IMR-90 (cell line): ENCODE data around the gene CHDH. TPM values are rescaled to one million over a fixed set of nuclear protein-coding genes. Genes with fewer than 3 reads are reported as not detected.

ENCODE experiments used
- ATAC-seq: fragments of 200-7000 bp; cut with Tn5 transposase; 2 replicates; pipeline ENCODE4 v1.9.1; 2020; ENCODE audit warnings: low read depth, mild to moderate bottlenecking, moderate library complexity
- BruUV-seq: library from RNA; stranded (reverse); fragments of 400-500 nt; replicated peaks from 2 replicates; lab custom pipeline; 2021; lab: Mats Ljungman, UMichigan
- CTCF ChIA-PET: fragments of 300-600 bp; formaldehyde crosslinking; extraction: SDS; loops from one replicate; lab custom pipeline; 2021; ENCODE audit warnings: antibody characterized with exemption; lab: Yijun Ruan, JAX
- POLR2A ChIA-PET: fragments of 300-600 bp; sonication (Branson Sonifier 250); formaldehyde crosslinking; loops from one replicate; lab custom pipeline; 2022; ENCODE audit warnings: antibody characterized with exemption; ENCODE audit not compliant: unreplicated experiment; lab: Charles Lee
- DNase-seq: peaks from one replicate; pipeline ENCODE4 v3.0.0; 2013
- H2AFZ ChIP-seq: replicated peaks from 2 replicates; pipeline ENCODE3; 2013; ENCODE audit warnings: low read length, mild to moderate bottlenecking; ENCODE audit not compliant: poor library complexity
- H2AK5ac ChIP-seq: 2 replicates; pipeline ENCODE4 v1.6.1; 2013; ENCODE audit warnings: low read depth, low read length, inconsistent platforms
- H2AK9ac ChIP-seq: replicated peaks from 2 replicates; pipeline ENCODE3; 2013; ENCODE audit warnings: mild to moderate bottlenecking, low read depth, low read length, moderate library complexity; ENCODE audit not compliant: poor library complexity
- H2BK120ac ChIP-seq: 2 replicates; pipeline ENCODE4 v1.6.1; 2013; ENCODE audit warnings: low read depth, low read length, inconsistent platforms
- H2BK15ac ChIP-seq: 3 replicates; pipeline ENCODE4 v1.6.1; 2013; ENCODE audit warnings: low read depth, low read length, inconsistent platforms
- H2BK20ac ChIP-seq: 2 replicates; pipeline ENCODE4 v1.6.1; 2013; ENCODE audit warnings: low read depth, mild to moderate bottlenecking, inconsistent platforms, low read length, moderate library complexity
- H2BK5ac ChIP-seq: 2 replicates; pipeline ENCODE4 v1.6.1; 2013; ENCODE audit warnings: mild to moderate bottlenecking, low read depth, low read length, inconsistent platforms; ENCODE audit not compliant: poor library complexity, severe bottlenecking
- H3K14ac ChIP-seq: replicated peaks from 2 replicates; pipeline ENCODE4 v1.6.1; 2013; ENCODE audit warnings: low read depth, low read length, inconsistent platforms
- H3K18ac ChIP-seq: 2 replicates; pipeline ENCODE4 v1.6.1; 2013; ENCODE audit warnings: low read depth, low read length, control low read depth
- H3K23ac ChIP-seq: 2 replicates; pipeline ENCODE4 v1.6.1; 2013; ENCODE audit warnings: low read depth, low read length, inconsistent platforms
- H3K27ac ChIP-seq: 2 replicates; pipeline ENCODE4 v1.5.1; 2013; ENCODE audit warnings: mild to moderate bottlenecking, control low read depth, low read length; ENCODE audit not compliant: insufficient read depth
- H3K27me3 ChIP-seq: 2 replicates; pipeline ENCODE4 v1.6.1; 2013; ENCODE audit warnings: low read length; ENCODE audit not compliant: control insufficient read depth, insufficient read depth
- H3K36me3 ChIP-seq: 2 replicates; pipeline ENCODE4 v1.6.1; 2013; ENCODE audit warnings: low read length, mixed read lengths; ENCODE audit not compliant: control insufficient read depth, insufficient read depth
- H3K4ac ChIP-seq: 2 replicates; pipeline ENCODE4 v1.6.1; 2013; ENCODE audit warnings: low read depth, low read length, inconsistent platforms
- H3K4me1 ChIP-seq: 2 replicates; pipeline ENCODE4 v1.6.1; 2013; ENCODE audit warnings: low read length, mixed read lengths; ENCODE audit not compliant: control insufficient read depth, insufficient read depth
- H3K4me2 ChIP-seq: 2 replicates; pipeline ENCODE4 v1.6.1; 2013; ENCODE audit warnings: low read depth, mild to moderate bottlenecking, control low read depth, low read length, moderate library complexity
- H3K4me3 ChIP-seq: 2 replicates; pipeline ENCODE4 v1.5.1; 2013; ENCODE audit warnings: low read depth, mild to moderate bottlenecking, control low read depth, low read length, moderate library complexity; ENCODE audit not compliant: insufficient read depth
- H3K56ac ChIP-seq: 2 replicates; pipeline ENCODE4 v1.6.1; 2013; ENCODE audit warnings: low read length, inconsistent platforms; ENCODE audit not compliant: insufficient read depth; ENCODE audit errors: extremely low read depth
- H3K79me1 ChIP-seq, 2 experiments: 2 replicates each; pipeline ENCODE4 v1.6.1; 2013; ENCODE audit warnings: low read length in 2 of 2, inconsistent platforms in 1 of 2, low read depth in 1 of 2
- H3K9ac ChIP-seq: 2 replicates; pipeline ENCODE4 v1.6.1; 2013; ENCODE audit warnings: low read depth, low read length, control low read depth
- H3K9me1 ChIP-seq: 2 replicates; pipeline ENCODE4 v1.6.1; 2013; ENCODE audit warnings: low read length, inconsistent platforms; ENCODE audit not compliant: insufficient read depth
- H3K9me3 ChIP-seq: 2 replicates; pipeline ENCODE4 v1.6.1; 2013; ENCODE audit warnings: low read length; ENCODE audit not compliant: control insufficient read depth, insufficient read depth
- H4K20me1 ChIP-seq: 2 replicates; pipeline ENCODE4 v1.6.1; 2013; ENCODE audit warnings: low read length, inconsistent platforms; ENCODE audit not compliant: insufficient read depth
- H4K5ac ChIP-seq: 2 replicates; pipeline ENCODE4 v1.6.1; 2013; ENCODE audit warnings: mild to moderate bottlenecking, low read depth, low read length, control low read depth
- H4K8ac ChIP-seq, 2 experiments: 2 replicates each; pipeline ENCODE4 v1.6.1; 2013; ENCODE audit warnings: low read depth in 2 of 2, low read length in 2 of 2, control low read depth in 1 of 2, inconsistent platforms in 1 of 2
- H4K91ac ChIP-seq: 2 replicates; pipeline ENCODE4 v1.6.1; 2013; ENCODE audit warnings: low read depth, low read length, inconsistent platforms; ENCODE audit not compliant: insufficient read depth
- MXI1 ChIP-seq: IDR thresholded peaks from 2 replicates; pipeline ENCODE4 v1.6.1; 2012; ENCODE audit warnings: low read depth, mild to moderate bottlenecking, low read length, moderate library complexity, borderline replicate concordance
- RFX5 ChIP-seq: IDR thresholded peaks from 2 replicates; pipeline ENCODE4 v1.8.0; 2012; ENCODE audit warnings: low read depth, mild to moderate bottlenecking, low read length, moderate library complexity
- WGBS, 2 experiments: methylation state at CpG; one replicate each; pipeline versions ENCODE4 v1.1.5 to v1.1.7; 2013; ENCODE audit warnings: missing lambda C conversion rate in 2 of 2; ENCODE audit not compliant: insufficient read length in 1 of 2; ENCODE audit errors: extremely low coverage in 2 of 2; 5-methylcytosine and 5-hydroxymethylcytosine counted together
- dilution Hi-C: fragments of 300-500 bp; cut with HindIII; formaldehyde crosslinking; loops from one replicate; pipeline ENCODE4 v1.14.3; 2018; ENCODE audit warnings: low sequenced_read_pairs; ENCODE audit not compliant: unreplicated experiment
- in situ Hi-C: fragments of 300-500 bp; cut with MboI; formaldehyde crosslinking; loops from 3 replicates; pipeline ENCODE4 v1.14.3; 2019; ENCODE audit warnings: low sequenced_read_pairs, inconsistent platforms, mixed read lengths
- intact Hi-C: fragments of 100-400 bp; cut with micrococcal nuclease; formaldehyde crosslinking; loops from 2 replicates; pipeline ENCODE4 v1.10.0; 2022
- polyA plus RNA-seq, 3 experiments: library from polyadenylated mRNA; depleted of rRNA; stranded (reverse); fragments of >200 nt; gene quantifications; 2 replicates each; pipeline ENCODE4 v1.2.3, GENCODE V29; 2012; ENCODE audit warnings: low replicate concordance in 1 of 3
- total RNA-seq: library from RNA; depleted of rRNA; stranded (reverse); fragments of >200 nt; gene quantifications from 2 replicates; pipeline ENCODE4 v1.2.3, GENCODE V29; 2012
- TF ChIP-seq, protein P1 (sequence below): fragments of 150-350 bp; IDR thresholded peaks from 2 replicates; pipeline ENCODE4 v1.6.1; 2017; ENCODE audit warnings: mild to moderate bottlenecking, antibody characterized with exemption, low read length, low read depth
- TF ChIP-seq, protein P2 (sequence below): conservative IDR thresholded peaks from 2 replicates; pipeline ENCODE4 v1.5.1; 2012; ENCODE audit warnings: mild to moderate bottlenecking, low read depth, low read length, improper control_type of control experiment

The CHDH gene
- total and polyA plus RNA-seq, 2 of the 4 experiments (the other 2 are of a cell fraction): under 0.01 to 0.19 TPM

DNA sequence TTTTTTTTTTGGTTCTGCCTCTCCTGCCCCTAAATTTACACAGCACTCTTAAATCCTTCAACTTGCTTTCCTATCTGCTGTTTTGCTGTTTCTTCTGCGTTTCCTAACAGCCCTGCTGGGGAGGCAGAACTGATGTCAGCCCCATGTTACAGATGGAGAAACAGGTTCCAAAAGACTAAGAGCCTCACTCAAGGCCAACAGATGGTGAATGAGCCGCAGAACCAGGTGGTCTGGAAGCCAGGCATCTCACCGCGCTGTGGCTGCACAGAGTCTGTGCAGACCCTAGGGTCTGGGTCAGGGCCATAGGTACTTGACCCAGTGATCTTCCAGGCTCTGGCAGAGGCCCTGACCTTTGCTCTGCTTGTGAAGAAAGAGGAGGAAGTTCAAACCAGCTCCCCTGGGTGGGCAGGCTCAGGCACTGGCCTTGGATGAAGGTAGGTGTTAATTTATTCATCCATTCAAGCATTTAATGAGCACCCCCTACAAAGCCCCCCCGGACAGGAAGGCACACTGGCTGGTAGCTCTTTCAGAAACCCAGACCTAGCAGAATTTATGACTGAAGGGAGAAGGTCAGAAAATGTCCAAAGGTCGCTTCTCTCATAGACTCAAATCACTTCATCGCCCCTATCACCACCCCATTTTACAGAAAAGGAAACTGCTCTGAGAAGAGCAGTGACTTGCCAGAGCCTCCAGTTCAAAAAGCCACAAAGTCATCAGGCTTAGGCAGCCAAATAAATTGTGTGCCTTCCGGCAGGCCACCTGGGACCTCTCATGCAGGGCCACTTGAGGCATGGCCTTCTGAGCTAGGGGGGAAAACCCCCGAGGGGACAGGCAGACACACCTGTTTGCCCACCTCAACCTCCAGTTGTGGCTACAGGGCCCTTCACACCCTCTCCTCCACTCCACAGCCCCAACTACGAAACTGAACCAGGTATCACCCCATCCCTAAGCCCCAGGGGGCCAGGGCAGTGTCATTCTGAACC, 2.7 kb downstream of the CHDH start (continued):
- TF ChIP-seq MXI1 (no peak), RFX5 (no peak)

DNA sequence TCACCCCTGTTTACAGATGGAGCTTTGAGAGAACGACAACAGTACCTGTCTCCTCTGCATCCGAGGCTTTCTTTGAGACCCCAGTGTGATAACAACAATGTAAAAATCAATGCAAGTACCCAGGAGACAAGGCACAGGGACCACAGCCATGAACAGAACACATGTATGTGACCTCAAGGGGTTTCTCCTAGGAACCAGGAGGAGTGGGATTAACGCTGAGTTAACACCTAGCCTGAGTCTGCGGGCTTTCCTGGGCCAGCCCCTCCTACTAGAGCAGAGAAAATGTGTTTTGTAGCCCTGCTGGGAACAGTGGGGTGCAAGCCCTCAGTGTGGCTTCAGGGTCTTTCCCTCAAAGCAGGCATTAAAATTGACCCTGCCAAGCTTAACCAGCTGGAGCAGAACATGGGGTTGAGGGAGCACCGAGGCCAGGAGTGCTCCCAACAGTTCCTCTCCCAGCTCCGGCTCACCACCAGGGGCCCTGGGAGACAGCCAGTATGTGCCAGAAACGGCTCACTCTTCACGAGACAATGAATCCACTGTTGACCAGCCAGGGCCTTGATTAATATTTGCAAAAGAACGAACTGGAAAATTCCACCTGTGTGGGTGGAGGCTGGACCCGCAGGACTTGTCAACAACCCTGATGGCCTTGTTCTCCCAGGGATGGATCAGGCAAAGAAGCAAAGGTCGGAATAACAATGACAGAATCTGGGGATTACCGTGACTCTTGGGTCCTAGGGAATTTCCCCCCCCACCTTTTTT, 3.6 kb downstream of the CHDH start:
- ATAC-seq: no peak

More for the DNA sequence above, 3.6 kb downstream of the CHDH start:
- Histone ChIP-seq H3K79me1 (no peaks in the 10 kb centered on the region), H3K56ac (no peak overlapping the region), H2BK5ac (no peak overlapping the region), H3K27ac (no peak overlapping the region), H3K36me3 (no peaks in the 10 kb centered on the region), H3K4me2 (no peak overlapping the region), H4K20me1 (no peaks in the 10 kb centered on the region), H2BK120ac (no peak overlapping the region), H3K4me1 (no peaks in the 10 kb centered on the region; the same call in 1 of the 2 replicates), H4K91ac (no peak overlapping the region), H3K14ac (no peak overlapping the region), H3K4me3 (no peak overlapping the region), H2BK15ac (no peak overlapping the region), H2BK20ac (no peak overlapping the region), H3K4ac (no peak overlapping the region), H4K8ac (no peak overlapping the region), H3K9ac (no peak overlapping the region), H4K5ac (no peak overlapping the region), H3K9me1 (no peaks in the 10 kb centered on the region), H2AK5ac (no peak overlapping the region), H3K23ac (no peak overlapping the region), H3K18ac (no peak overlapping the region), H2AK9ac (no peak overlapping the region), H3K9me3 (peaks cover 3% of the 10 kb centered on the region; the same call in 1 of the 2 replicates), H3K27me3 (peaks cover 45% of the 10 kb centered on the region), H2AFZ (peak overlapping the region; percentile 17)
- ChIA-PET POLR2A (no interaction called here), CTCF (interaction anchor here (0.8 kb wide), 1 partner anchor 17 kb away, joined by 5 read pairs; no protein-coding TSS in a partner anchor)
- TF ChIP-seq, protein P1, sequence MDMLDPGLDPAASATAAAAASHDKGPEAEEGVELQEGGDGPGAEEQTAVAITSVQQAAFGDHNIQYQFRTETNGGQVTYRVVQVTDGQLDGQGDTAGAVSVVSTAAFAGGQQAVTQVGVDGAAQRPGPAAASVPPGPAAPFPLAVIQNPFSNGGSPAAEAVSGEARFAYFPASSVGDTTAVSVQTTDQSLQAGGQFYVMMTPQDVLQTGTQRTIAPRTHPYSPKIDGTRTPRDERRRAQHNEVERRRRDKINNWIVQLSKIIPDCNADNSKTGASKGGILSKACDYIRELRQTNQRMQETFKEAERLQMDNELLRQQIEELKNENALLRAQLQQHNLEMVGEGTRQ: no peak
- TF ChIP-seq, protein P2, sequence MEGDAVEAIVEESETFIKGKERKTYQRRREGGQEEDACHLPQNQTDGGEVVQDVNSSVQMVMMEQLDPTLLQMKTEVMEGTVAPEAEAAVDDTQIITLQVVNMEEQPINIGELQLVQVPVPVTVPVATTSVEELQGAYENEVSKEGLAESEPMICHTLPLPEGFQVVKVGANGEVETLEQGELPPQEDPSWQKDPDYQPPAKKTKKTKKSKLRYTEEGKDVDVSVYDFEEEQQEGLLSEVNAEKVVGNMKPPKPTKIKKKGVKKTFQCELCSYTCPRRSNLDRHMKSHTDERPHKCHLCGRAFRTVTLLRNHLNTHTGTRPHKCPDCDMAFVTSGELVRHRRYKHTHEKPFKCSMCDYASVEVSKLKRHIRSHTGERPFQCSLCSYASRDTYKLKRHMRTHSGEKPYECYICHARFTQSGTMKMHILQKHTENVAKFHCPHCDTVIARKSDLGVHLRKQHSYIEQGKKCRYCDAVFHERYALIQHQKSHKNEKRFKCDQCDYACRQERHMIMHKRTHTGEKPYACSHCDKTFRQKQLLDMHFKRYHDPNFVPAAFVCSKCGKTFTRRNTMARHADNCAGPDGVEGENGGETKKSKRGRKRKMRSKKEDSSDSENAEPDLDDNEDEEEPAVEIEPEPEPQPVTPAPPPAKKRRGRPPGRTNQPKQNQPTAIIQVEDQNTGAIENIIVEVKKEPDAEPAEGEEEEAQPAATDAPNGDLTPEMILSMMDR: 0 out of 2 replicates have a peak, but pooled peaks have one; percentile 7
- BruUV-seq: no TSS peak
- 60% methylated on average over 1 of the region's 12 CpGs; no CpG with 5 or more reads in 1 of the 2 experiments for WGBS, 2 experiments
- peak; percentile 23 for DNase-seq
- intact Hi-C loops: no loop called here
- dilution Hi-C loops: no loop called here
- in situ Hi-C loops: no loop called here
